ENCODE measurements around the gene ARL9.

GRCh38 chr4:56496241-56496640, 9.3 kb upstream of the ARL9 start:
- TF ChIP-seq JUND (IDR thresholded peaks at IDR 0.05; ENCODE audit: borderline replicate concordance, low read depth, low read length): no peak
- no peak for TF ChIP-seq JUND (tag; IDR thresholded peaks at IDR 0.05; ENCODE audit: borderline replicate concordance, low read depth, low read length)
- no peak for TF ChIP-seq KAT7 (CRISPR knock-in tag; IDR thresholded peaks at IDR 0.05; ENCODE audit: borderline replicate concordance)
- TF ChIP-seq NR2C2 (CRISPR knock-in tag; IDR thresholded peaks at IDR 0.05): no peak
- no peak for TF ChIP-seq NR2C2 (tag; IDR thresholded peaks at IDR 0.05)
- TF ChIP-seq ZNF717 (CRISPR knock-in tag; IDR thresholded peaks at IDR 0.05): no peak
- no peak for TF ChIP-seq POLR2A (conservative IDR thresholded peaks at IDR 0.05)
- no peak for TF ChIP-seq CEBPB (tag; IDR thresholded peaks at IDR 0.05)
- TF ChIP-seq SP2 (IDR thresholded peaks at IDR 0.05; ENCODE audit: extremely low read depth, low read depth, low read length, poor library complexity, severe bottlenecking): no peak
- TF ChIP-seq, protein P1, sequence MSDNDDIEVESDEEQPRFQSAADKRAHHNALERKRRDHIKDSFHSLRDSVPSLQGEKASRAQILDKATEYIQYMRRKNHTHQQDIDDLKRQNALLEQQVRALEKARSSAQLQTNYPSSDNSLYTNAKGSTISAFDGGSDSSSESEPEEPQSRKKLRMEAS (CRISPR knock-in tag; IDR thresholded peaks at IDR 0.05): no peak
- TF ChIP-seq SMARCA4 (IDR thresholded peaks at IDR 0.05): no peak
- TF ChIP-seq GABPB1 (CRISPR knock-in tag; IDR thresholded peaks at IDR 0.05): no peak

Data from K562 (cell line).